Measurements from ENCODE around the gene GCLM. TPM values are rescaled to one million over a fixed set of nuclear protein-coding genes. Genes with fewer than 3 reads are reported as not detected.

The GCLM gene
- total RNA-seq = 12.5 TPM

GRCh38 chr1:93909146-93910050 lies at the start of gene GCLM:
GCLM (minus strand) TSS chr1:93909430; CDS start chr1:93909163, 267 bp downstream.

DNA sequence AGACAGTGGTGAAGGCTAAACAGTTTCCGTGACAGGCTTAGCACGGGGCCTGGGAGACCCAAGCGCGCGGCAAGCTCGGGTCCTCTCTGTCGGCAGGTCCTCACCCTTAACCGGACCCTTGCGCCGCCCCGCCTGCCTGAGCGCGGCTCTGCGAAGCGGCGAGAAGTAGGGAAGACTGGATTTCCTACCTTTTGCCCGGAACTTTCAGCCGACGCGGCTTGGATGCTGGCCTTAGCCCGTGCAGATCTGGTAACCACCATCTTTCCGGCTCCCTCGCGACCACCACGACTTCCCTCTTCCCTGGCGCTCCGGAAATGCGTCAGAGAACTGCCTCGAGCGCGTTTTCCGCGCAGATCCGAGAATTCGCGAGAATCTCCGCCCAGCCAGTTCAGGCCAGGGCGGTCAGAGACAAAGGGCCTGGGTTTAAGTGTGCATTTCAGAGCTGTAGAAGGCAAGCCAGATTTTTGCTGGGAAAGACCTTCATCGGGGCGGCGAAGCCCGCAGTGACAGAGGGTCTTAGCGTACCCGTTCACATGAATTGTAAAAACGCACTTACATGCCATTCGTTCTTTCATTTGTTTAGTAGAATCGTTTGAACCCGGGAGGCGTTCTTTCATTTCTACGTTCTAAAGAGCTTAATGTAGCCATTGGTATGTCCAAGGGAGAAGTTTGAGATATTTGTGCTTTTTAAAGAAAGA lies 30.2 kb downstream of the GCLM start, which contains the start of gene DNTTIP2:
DNTTIP2 (minus strand) TSS at position 318 of the 698 bp plus-strand sequence; CDS start at position 260, 58 bp downstream.

Other genes with a start within 250 kb of the GCLM start
- gene BCAR3, start 227.6 kb downstream of the GCLM start, total RNA-seq = 14.5 TPM
- gene DNTTIP2, start 30.2 kb downstream of the GCLM start, total RNA-seq = 46.9 TPM
- gene ABCA4, start 211.7 kb upstream of the GCLM start, total RNA-seq = 113 TPM